Activated CD4-positive, alpha-beta T cell treated with anti-CD3 and anti-CD28 coated beads, Interleukin-2, amount 50 U/mL, for 48 hours (primary cell): Measurements from ENCODE around the gene FBXL20.

Experiments used
- DNase-seq, 2 experiments: peaks; one replicate each; pipeline ENCODE4 v3.0.0-alpha.2; 2020

Gene FBXL20

DNA sequence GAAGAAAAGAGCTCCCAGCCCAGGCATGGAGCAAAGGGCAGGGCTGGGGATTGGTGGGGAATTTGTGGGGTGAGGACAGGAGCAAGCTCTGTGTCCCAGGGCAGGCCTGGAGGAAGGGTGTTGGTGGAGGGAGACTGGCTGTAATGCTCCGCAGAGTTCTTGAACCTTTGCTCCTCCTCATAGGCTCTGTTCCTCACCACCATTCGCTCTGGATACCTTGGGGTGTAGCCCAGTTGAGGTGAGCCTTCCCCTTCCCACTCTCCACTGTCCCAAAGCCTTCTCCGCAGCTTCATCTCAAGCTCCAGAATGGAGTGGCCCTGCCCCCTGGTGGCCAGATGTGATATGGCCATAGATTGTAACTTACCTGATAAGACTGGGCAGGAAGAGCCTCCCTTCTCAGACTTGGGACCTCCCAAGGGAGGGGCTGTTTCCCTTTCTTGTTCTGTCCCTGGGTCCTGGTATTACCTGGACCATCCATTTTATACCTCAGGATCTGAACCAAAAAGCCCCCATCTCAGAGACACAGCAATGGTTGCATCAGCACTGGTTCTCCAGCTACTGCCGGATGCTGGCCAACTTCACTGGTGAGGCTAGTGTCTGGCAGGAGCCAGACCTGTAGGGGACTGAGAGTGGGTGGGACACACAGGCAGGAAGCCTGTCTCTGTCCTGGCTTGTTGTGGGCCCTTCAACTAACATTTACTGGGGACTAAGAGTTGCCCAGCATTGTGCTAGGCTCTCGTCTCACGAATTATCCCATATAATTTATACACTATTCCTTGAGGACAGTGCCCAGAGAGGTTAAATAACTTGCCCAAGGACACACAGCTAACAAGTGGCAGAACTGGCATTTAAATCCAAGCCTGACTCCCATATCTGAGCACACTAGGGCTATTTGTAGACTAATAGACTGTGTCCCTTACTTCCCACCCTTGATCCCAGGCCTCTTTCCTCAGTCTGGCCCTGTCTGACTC lies 156.5 kb downstream of the FBXL20 start:
- peak; percentile 93 for DNase-seq

DNA sequence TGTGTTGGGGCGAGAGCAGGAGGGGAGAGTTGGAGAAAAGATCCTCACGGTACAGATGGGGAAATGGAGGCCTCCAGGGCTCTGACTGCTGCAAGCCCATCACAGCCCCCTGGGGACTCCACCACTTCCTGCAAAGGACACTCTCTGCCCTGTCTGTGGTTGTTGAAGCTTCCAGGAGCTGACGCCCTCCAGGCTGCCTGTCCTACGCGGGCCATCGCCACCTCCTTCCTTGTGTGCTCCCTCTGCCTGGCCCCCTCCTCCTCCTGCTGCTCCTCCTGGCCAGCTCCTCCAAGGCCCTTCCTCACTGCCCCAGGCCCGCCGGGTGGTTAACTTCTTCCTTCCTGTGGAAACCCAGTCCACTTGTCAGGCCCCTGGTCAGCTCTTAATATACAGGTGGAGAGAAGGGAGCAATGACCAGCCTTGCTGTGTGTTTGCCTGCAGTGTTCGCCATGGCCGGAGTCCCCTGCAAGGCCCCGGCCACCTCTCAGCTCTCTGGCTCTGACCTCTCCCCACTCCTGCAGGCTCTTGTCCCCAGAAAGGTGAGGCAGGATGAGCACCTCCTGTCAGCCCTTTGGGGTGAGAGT lies 157.3 kb downstream of the FBXL20 start:
- DNase-seq = no peak

DNA sequence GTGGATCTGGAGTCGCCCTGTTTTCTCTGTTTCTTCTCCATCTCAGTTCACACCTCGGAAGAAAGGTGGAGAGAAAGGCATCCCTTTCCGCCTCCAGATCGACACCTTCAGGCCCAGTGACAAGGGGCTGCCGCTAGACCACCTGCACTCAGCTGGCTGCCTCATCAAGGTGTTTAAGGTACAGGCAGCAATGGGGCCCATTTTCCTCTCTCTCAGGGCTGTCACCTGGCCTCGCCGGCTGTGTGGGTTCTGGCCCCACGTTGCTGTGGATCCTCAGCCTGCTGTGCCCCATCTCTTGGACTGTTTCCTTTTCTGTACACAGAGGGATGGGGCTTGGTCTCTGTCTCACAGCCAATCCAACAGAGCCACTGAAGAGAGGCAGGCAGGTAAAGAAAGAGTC lies 158.3 kb downstream of the FBXL20 start:
- DNase-seq = no peak

DNA sequence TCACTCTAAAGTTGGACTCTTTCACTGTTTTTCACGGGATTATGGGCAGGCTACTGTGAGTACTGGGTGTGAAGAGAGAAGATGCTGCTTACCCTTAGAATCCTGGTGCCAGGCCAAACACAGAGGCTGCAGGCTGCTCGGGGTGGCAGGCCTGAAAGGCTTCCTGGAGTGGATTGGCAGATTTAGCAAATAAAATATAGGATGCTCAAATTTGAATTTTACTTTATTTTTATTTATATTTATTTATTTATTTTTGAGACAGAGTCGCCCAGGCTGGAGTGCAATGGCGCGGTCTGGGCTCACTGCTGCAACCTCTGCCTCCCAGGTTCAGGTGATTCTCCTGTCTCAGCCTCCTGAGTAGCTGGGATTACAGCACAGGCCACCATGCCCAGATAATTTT lies 160.8 kb downstream of the FBXL20 start:
- DNase-seq = no peak

DNA sequence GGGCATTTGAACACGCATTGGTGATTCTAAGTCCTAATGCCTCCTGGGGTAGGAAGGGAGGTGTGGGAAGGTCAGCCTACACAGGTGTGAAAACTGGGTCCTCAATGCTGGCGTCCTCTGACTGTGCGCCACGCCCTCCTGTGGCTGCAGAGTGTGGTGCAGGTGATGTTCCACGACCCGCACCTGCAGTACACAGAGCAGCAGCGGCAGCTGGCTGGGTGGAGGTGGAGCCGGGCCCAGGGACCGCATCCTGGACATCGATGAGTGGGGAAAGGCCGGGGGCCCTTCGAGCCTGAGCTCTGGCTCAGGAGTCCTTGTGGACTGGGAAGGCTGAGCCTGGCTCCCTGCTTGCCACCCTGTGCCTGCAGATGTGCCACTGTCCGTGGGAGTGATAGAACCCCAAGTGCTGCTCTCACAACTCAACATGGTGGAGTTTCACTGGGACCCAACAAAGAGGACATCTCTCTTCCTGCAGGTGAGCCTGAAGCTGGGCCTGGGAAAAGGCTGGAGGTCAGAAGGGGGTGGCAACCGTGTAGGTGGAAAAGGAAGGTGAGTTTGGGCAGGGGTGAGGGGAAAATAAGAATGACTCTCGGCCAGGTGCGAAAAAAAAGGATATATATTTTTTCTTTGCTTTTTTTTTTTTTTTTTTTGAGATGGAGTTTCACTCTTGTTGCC lies 161.6 kb downstream of the FBXL20 start:
- peak; percentile 76 to 79 for DNase-seq

DNA sequence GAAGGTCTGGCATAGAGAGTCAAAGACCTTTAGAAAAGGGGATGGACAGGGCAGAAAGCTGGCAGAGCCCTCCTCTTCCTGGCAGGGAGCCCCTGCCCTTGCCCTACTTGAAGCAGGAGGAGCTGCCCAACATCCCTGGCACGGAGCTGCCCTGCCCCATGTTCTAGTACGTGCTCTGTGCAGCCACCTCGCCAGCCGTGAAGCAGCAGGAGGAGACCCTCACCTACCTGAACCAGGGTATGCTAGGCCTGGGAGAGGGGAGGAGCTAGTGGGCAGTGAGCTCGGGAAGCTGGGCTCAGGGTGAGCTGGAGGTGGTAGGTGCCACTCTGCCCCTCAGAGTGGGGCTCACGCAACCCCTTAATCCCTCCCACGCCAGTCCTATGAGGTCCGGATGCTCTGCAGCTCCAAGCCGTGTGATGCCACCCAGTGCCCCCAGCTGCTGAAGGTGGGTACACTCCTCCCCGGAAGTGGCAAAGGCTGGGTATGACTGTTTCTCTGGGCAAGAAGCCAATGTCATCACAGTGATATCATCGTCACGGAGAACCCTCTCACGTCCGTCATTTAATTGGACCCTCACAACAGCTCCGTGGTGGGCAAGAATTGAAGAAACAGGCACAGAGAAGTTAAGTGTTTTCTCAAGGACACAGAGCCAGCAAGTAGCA lies 163.0 kb downstream of the FBXL20 start:
- DNase-seq = peak; percentile 60 to 70

DNA sequence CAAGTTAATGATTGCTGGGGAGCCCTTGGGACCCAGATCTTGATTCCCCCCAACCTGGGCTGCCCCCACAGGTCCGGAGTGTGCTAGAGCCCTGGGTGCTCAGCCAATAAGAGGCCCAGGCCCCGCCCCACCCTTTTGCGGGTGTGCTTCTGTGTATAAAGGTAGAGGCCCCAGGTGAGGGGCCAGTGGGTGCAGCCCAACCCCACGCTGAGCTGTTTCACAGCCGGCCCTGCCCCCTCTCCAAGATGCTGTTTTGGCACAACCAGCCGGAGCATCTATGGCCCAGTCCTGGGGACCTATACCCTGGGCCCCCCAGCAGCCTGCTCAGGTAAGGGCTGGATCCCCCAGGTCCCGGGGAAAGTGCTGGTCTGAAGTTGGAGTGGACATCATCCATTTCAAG lies 163.8 kb downstream of the FBXL20 start:
- no peak for DNase-seq

DNA sequence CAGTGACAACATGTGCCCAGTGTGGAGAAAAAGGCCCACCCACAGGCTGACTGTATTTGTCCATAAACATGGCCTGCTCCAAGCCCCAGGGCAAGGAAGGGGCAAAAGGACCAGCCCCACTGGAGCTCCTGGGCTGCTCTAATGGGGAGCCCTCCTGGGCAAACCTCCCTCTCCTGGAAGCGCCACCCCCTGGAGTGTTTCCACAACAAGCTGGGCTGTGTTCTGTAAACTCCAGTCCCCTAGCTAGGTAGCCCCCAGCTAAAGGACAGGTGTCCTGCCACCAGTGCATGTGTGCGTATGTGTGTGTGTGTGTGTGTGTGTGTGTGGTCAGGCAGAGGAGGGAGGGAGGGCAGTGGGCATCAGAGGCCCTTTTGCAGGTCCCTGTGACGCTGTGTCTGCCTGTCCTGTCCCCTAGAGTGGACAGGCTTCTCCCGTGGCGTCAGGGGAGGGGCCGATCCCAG lies 164.4 kb downstream of the FBXL20 start:
- no peak for DNase-seq

DNA sequence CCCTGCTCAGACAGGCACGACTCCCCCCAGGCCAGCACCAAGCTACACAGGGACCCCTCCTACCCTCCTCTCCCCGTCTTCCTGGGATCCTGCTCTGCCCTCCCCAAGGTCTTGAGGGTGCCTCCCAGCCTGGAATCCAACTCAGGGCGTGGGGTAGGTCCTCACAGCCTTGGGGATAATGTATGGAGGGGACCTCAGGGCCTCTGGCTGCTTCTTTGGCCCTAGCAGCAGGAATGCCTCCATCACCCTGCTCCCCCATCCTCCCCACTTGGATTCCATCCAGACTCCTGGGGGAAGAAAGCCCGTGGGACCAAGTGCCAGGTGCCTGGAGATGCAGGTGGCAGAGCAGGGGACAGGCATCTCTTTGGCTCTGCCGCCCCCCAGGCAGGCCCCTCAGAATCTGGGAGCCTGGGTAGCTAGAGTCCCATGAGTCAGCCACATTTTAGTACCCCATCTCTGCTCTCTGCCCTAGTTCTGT lies 164.9 kb downstream of the FBXL20 start:
- no peak for DNase-seq

DNA sequence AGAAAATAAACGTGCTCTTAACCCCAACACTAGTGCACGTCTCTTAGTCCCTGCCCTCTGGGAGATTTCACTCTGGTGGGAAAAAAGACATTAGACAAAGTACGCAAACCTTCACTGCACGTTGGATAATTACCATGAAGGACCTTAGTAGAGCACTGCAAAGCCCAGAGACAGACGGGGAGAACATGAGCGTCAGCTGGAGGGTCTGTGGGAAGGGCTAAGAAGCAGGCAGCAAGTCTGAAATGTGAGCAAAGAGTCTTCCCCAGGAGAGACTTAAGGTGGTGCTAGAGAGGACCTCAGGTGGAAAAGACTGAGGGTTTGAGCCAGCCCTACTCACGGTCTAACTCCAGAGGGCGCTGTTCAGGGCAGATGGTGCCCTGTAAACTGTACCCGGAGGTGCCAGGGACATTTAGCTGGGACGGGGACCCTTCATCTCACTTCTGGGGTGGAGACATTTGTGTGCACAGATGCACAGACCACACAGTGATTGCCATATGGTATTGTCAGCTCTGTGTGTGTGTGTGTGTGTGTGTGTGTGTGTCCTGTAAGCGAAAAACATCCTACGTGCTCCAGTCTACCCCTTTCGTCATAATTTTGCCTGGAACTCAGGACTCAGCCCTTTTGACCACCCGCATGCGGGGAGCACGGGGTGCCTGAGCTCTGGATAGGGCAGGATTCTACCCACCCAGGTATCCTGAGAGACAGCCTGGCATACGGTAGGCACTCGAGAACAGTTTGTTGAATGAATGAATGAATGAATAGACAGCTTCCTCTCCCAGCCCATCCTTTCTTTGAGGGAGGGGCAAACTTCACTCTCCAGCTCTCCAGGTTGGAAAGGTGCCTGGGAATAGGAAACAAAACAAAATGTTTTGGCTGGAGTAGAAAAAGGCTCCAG lies 165.6 kb downstream of the FBXL20 start:
- DNase-seq = peak; percentile 50 to 64

DNA sequence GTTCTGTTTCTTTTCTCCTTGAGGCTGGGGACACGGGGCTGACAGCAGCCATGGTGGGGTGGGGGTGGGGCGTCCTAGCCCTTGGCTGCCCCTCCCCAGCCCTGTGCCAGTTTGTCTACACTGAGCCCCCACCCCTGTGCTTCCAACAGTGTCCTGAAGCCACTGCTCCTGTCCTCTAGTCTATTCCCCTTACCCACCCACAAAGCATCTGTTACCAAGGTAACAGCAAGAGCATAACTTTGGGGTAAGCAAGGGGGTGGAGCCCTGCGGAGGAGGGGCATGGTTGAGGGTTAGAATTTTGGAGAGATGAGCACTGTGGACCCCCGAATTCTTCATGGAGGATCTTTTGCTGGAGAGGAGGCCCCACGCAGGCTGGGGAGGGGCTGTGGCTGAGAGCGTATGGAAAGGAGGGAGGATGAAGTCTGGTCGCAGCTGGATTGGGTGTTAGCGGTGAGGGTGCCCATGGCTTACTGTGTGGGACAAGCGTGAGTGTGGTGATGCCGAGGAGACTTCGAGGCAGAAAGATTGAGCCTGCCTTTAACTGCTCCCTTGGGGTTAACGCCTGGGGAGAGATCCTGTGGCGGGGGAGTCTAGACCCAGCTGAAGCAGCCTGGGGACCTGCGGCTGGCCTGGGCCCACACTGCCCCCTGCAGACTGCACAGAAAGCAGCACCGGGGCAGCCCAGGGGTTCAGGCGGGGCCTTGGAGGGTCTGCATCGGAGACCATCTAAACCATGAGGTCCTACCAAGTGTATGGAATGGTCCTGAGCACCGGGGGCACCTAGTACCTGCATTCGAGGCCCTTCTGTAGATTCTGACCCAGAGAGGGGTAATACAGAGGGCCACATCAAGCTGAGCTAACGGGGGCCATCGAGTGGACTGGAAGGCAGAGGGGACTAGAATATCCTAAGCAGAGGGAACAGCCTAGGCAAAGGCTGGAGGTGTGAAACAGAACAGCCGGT lies 169.6 kb downstream of the FBXL20 start:
- DNase-seq = peak; percentile 60 to 64

DNA sequence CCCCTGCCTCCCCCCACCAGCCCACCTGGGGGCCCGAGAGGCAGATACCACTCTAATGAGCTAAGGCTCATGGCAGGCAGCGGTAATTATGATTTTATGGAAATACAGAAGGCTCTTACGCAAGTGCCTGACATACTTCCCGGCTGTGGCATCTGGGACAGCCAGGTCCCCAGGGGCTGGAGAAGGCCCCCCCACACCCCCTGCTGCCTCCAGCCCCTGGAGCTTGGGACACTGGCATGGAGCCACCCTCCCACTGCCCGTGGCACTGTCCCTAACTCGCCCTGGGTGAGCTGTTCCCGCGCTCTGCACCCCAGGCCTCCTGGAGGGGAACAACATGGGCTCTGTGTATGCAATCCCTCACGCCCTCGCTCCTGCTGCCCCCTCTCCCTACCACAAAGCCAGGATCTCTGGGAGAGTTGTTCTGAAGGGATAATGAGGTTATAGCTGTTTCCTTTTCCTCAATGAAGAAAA lies 170.3 kb downstream of the FBXL20 start:
- DNase-seq = no peak

DNA sequence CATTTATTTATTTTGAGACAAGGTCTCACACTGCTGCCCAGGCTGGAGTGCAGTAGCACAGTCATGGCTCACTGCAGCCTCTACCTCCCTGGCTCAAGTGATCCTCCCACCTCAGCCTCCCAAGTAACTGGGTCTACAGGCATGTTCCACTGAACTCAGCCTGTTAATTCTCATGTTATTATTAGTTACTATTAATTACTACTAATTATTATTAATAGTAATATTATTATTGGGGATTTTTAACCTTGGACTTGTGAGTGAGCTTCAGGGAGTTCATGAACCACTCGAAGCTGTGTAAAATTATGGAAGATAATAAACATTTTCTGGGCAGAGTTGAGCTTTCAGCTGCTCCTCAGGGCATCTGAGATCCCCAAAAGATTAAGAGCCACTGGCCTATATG lies 171.1 kb downstream of the FBXL20 start:
- DNase-seq = no peak

DNA sequence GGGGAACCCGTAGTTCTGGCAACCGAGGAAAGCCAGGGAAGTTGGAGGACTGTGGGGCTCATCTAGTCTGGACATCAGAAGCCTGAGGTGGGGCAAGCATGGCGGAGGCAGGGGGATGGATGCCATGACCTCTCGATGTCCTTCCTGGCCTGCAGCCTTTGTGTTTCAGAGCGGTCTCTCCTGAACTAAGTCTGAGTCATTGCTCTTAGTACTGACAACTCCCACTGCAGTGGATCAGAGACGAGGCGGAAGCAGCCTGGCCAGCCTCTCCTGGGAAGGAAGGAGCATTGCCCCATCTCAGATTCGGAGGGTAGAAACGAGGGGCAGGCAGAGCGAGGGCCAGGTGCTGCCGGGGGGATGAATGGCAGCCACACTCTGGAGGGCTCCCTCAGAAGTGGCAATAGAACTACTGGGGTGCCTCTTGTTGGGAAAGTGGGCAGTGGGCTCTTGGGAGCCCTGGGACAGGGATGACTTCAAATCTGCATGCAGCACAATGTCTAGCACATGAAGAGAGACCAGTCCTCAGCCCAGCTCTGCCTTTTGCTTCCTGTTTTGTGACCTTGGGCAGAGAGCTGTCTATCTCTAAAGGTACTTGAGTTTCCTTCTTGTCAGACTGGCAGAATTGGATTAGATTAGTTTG lies 172.0 kb downstream of the FBXL20 start:
- no peak for DNase-seq

DNA sequence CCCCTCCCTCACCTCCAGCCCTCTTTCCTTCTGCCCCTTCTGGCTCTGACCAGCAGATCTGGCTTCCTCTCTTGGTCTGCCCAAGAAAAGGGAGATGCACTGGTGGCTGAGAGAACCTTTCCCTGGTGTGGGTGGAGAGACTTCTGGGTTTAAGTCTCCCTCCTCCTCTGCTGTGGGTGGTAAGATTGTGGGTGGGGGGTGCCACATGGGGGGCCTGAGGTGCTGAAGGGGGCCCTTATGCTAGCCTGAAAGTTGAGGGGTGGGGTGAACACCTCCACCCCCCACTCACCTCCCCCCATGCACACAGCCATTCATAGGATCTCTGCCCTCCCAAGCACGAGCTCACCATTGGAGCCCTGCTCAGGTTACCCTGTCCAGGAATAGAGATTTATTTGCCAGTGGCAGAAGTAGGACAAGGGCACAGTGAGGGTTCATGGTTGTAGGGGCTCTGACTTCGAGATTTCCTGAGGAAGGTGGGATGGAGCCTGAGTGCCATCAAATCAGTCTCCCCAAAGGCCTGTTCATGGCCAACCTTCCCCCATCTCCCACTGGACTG lies 174.0 kb downstream of the FBXL20 start:
- no peak for DNase-seq

DNA sequence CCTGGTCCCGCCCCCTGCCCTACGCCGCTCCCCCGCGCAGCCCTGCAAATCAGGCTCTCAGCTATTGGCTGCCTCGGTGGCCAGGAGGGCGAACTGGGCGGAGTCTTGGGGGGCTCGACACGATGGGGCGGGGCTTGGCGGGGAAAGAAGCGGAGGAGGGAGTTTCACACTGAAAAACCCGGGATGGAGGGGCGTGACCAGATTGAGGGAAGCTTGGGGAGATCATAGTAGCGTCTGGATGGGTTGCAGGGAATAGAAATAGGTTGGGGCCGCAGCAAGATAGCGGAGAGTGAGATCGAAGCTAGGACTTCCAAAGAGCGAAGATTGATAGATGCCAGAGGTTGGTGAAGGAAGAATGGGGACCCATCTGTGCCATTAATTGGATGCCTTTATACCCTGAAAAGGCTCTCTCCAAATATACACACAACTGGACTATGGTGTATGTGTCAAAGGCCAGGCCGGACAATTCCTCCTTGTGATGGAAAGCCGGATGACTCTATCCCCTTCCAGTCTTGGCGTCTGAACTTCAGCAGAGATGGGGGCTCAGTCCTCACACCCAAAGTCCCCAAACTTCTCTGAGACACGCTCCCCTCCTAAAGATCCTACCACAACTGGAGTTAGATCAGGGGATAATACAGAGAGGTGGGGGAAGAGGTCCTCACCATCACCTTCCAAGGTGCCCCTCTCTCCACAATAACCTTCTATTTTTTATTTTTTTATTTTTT lies 175.3 kb downstream of the FBXL20 start:
- peak; percentile 42 to 58 for DNase-seq

DNA sequence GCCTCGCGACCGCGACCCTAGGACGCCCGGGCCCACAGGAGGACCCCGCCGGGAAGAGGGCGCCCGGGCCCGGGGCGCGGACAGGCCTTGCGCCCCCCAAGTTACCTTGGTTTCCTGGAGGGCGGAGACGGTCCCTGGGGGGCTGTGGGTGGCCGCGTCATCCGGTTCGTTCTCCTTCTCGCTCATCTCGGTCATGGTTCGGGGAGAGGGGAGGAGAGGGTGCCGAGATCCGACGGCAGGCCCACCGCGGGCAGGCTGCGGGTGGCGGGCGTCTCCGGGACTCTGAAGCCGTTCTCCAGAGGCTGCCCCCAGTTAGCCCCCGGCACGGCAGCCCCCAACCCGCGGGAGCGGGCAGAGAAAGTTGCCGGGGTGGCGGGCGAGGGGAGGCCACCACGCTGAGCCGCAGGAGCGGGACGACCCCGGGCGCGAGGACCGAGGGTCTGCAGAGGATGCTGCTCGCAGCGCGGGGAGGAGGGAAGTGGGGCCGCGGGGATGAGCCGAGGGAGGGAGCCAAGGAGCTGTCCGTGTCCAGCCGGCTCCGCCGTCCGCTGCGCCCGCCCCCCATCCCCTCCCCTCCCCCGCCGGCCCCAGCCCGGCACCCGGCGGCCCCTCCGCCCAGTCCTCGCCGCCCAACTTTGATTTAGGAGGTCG lies 176.0 kb downstream of the FBXL20 start, which contains the start of gene STAC2:
TSS of gene STAC2 (minus strand) at position 638 of the 651 bp plus-strand sequence. CDS start at position 195, 443 bp downstream.
- no peak for DNase-seq

DNA sequence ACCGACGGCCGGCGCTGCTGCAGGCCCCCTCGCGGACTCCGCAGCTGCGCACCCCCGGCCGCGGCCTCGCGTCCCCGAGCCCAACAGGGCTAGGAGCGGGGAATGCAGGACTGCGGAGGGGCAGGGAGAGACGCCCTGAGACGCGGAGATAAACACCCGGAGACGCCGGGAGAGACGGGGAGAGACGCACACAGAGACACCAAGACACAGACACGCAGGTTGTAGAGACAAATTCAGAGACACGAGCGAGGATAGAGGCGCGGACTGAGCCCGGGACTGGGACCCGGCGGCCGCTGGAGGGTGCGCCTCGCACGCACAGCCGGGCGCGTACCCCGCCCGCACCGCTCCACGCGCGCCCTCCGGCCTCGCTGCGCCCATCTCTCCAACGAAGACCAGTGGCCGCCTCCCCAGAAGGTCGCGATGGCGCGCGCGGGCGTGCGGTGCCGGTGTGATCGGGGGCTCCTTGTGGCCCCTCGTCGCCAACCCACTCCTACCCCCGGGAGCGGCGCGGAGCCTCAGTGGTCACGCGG lies 176.6 kb downstream of the FBXL20 start:
- no peak for DNase-seq
